Psoas muscle (tissue), 8 donors: Measurements from ENCODE around the gene JOSD1. TPM values are rescaled to one million over a fixed set of nuclear protein-coding genes. Genes with fewer than 3 reads are reported as not detected.

Source experiments
- ATAC-seq, 4 donors: fragments of 200-7000 bp; cut with Tn5 transposase; one replicate each; pipeline ENCODE4 v1.9.1; 2020; ENCODE audit warnings: moderate library complexity in 3 of 4, mild to moderate bottlenecking in 2 of 4
- DNase-seq, 2 donors: peaks; one replicate each; pipeline ENCODE4 v3.0.0-alpha.2; 2020
- H3K27ac ChIP-seq: fragments of 200-600 bp; one replicate; pipeline ENCODE4 v1.8.0; 2022
- H3K27me3 ChIP-seq, 3 donors: fragments of 200-600 bp in 1 of 3; one replicate each; pipeline versions ENCODE4 v1.6.1 to v1.8.0; 2013 to 2022; ENCODE audit warnings: low read length in 2 of 3, mild to moderate bottlenecking in 2 of 3, moderate library complexity in 1 of 3; ENCODE audit not compliant: insufficient read depth in 3 of 3
- H3K36me3 ChIP-seq, 2 donors: fragments of 200-600 bp in 1 of 2; one replicate each; pipeline versions ENCODE4 v1.6.1 to v1.8.0; 2013 to 2022; ENCODE audit warnings: low read depth in 1 of 2, mild to moderate bottlenecking in 1 of 2, moderate library complexity in 1 of 2; ENCODE audit not compliant: insufficient read depth in 1 of 2
- H3K4me1 ChIP-seq: fragments of 200-600 bp; one replicate; pipeline ENCODE4 v1.8.0; 2022
- H3K4me3 ChIP-seq: fragments of 200-600 bp; one replicate; pipeline ENCODE4 v1.8.0; 2022; ENCODE audit warnings: mild to moderate bottlenecking
- H3K9me3 ChIP-seq: fragments of 200-600 bp; one replicate; pipeline ENCODE4 v1.8.0; 2022
- CTCF ChIP-seq: fragments of 200-600 bp; IDR thresholded peaks from one replicate; pipeline ENCODE4 v1.8.0; 2022; ENCODE audit warnings: antibody characterized with exemption
- WGBS, 3 donors: extraction: QIAGEN DNeasy Blood & Tissue Kit; methylation state at CpG; one replicate each; pipeline versions ENCODE4 v1.1.6 to v1.1.7; 2013; 5-methylcytosine and 5-hydroxymethylcytosine counted together
- intact Hi-C, 2 donors: fragments of 100-400 bp; cut with DNase I; formaldehyde crosslinking; loops; one replicate each; pipeline versions ENCODE4 v1.11.0 to v1.14.2; 2022
- polyA plus RNA-seq, 3 donors: library from polyadenylated mRNA; stranded (reverse); fragments of 200-250 nt; gene quantifications; one replicate each; pipeline ENCODE4 v1.2.3, GENCODE V29; 2013
- total RNA-seq, 4 donors: library from RNA; stranded (reverse); fragmentation: NEBNext Ultra II Directional in 2 of 4; extraction: Animal tissue kit (Norgen Biotek cat#: 25700) in 2 of 4; gene quantifications; one replicate each; pipeline versions ENCODE4 v1.2.1 to v1.2.4, GENCODE V29; 2021 to 2023
- donor health status: healthy with polysubstance abuse.
- donor health status: DM: no; HTN: no; CAD: no; lungs with moderate emphysema.
- donor health status: Bipolar disorder and iron deficiency.
- donor health status: healthy.
- donor health status: DM: yes; HTN: yes; CAD: no.
- donor health status: DM: no; HTN: no; CAD: no.
- donor health status: DM: no; HTN: no; CAD: no.
- donor health status: DM: yes; HTN: yes; CAD: no.

Gene JOSD1
- total and polyA plus RNA-seq, 7 donors: 14.3 to 58.5 (median 24.4) TPM

DNA sequence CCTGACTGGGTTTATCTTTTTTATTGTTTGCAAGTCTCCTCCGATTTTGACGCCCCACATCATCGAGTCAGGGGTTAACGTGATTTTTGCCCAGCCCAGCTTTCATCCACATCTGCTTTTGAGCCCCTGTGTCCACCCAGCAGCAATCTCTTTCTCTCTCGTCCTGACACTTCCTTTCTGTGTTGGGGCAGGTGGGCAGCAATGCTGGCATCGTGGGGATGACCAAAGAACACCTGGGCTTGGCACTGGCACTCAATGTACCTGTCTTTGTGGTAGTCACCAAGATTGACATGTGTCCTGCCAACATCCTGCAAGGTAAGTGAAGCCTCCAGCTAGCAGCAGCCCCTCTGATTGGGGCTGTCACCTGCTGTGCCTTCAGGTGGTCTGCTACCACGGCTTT lies 20.8 kb upstream of the JOSD1 start:
- WGBS, 3 donors: 84 to 93% (median 92%) methylated on average over 7 of the region's 7 CpGs
- no peak for TF ChIP-seq CTCF
- Histone ChIP-seq H3K27ac (no peak overlapping the region), H3K9me3 (no peaks in the 10 kb centered on the region), H3K36me3 (peaks cover 8 to 92% of the 10 kb centered on the region in 2 donors), H3K4me3 (no peak overlapping the region), H3K4me1 (peaks cover 13% of the 10 kb centered on the region), H3K27me3 (no peaks in the 10 kb centered on the region)
- no peak for ATAC-seq
- intact Hi-C loops: no loop called here
- no peak for DNase-seq

- no peak for ATAC-seq
- 90 to 98% (median 93%) methylated on average over 3 of the region's 3 CpGs for WGBS, 3 donors
- no peak overlapping the region for H3K27ac ChIP-seq
- no peaks in the 10 kb centered on the region for H3K9me3 ChIP-seq
- H3K36me3 ChIP-seq: peaks cover 5 to 89% of the 10 kb centered on the region in 2 donors
- H3K4me1 ChIP-seq: peaks cover 14% of the 10 kb centered on the region
- no peak overlapping the region for H3K4me3 ChIP-seq
- no peak for TF ChIP-seq CTCF
- H3K27me3 ChIP-seq: no peaks in the 10 kb centered on the region
- peak in 1 of 2 donors; percentile 12 for DNase-seq
- intact Hi-C loops: no loop called here
Observed at GRCh38 chr22:38720350-38720749, 19.6 kb upstream of the JOSD1 start.

GRCh38 chr22:38719196-38719595 lies 18.5 kb upstream of the JOSD1 start:
- peaks cover 5 to 77% of the 10 kb centered on the region in 2 donors for H3K36me3 ChIP-seq
- intact Hi-C loops: no loop called here
- 91 to 93% (median 92%) methylated on average over 6 of the region's 6 CpGs for WGBS, 3 donors
- no peaks in the 10 kb centered on the region for H3K27me3 ChIP-seq
- H3K9me3 ChIP-seq: no peaks in the 10 kb centered on the region
- no peak for TF ChIP-seq CTCF
- H3K4me3 ChIP-seq: no peak overlapping the region
- no peak overlapping the region for H3K27ac ChIP-seq
- peak in 1 of 2 donors; percentile 7 for DNase-seq
- ATAC-seq: no peak
- peaks cover 23% of the 10 kb centered on the region for H3K4me1 ChIP-seq

DNA sequence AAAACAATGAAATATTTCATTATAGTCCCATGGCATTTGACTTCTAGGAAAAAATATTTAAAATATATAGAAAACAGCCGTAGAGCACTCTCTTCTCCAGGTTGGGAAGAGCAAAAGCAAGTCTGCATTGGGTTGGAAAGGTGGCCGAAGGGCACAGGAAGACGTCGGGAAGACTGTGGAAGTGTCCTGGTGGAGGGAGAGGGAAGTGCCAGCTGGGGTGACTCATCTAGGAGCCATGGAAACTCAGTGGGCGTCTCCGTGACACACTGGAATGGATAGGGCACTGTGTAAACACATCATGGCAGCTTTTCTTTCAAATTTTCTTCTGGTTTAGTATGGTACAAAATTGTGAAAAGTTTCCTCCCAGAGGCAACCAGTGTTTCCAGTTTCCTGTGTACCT lies 17.7 kb upstream of the JOSD1 start:
- H3K36me3 ChIP-seq: peaks cover 0 to 70% of the 10 kb centered on the region in 2 donors
- peak; percentile 89 to 96 (median 94) for ATAC-seq
- WGBS, 3 donors: 34 to 40% (median 35%) methylated on average over 6 of the region's 6 CpGs
- peak overlapping the region; percentile 36 for H3K27ac ChIP-seq
- H3K4me3 ChIP-seq: no peak overlapping the region
- intact Hi-C loops: no loop called here
- no peaks in the 10 kb centered on the region for H3K27me3 ChIP-seq
- TF ChIP-seq CTCF: peak; percentile 62
- peak; percentile 69 to 79 for DNase-seq
- H3K9me3 ChIP-seq: no peaks in the 10 kb centered on the region
- peaks cover 31% of the 10 kb centered on the region for H3K4me1 ChIP-seq

- TF ChIP-seq CTCF: no peak
- H3K4me1 ChIP-seq: peaks cover 38% of the 10 kb centered on the region
Observed at GRCh38 chr22:38717244-38717643, 16.5 kb upstream of the JOSD1 start.

More at GRCh38 chr22:38717244-38717643, 16.5 kb upstream of the JOSD1 start:
- ATAC-seq: no peak
- WGBS, 3 donors: 83 to 88% (median 88%) methylated on average over 6 of the region's 6 CpGs
- intact Hi-C loops: no loop called here
- H3K27me3 ChIP-seq: no peaks in the 10 kb centered on the region
- H3K4me3 ChIP-seq: no peak overlapping the region
- peaks cover 0 to 67% of the 10 kb centered on the region in 2 donors for H3K36me3 ChIP-seq
- DNase-seq: peak in 1 of 2 donors; percentile 7
- no peaks in the 10 kb centered on the region for H3K9me3 ChIP-seq
- H3K27ac ChIP-seq: no peak overlapping the region
